Stimulated activated CD4-positive, alpha-beta T cell treated with anti-CD3 and anti-CD28 coated beads, TNF-alpha, amount 100 ng/mL, for 48 hours (primary cell): Measurements from ENCODE around the gene FBXL19.

ENCODE experiments used
- DNase-seq, 3 donors: peaks; one replicate each; pipeline ENCODE4 v3.0.0-alpha.2; 2020; ENCODE audit warnings: low read depth in 3 of 3

The FBXL19 gene

DNA sequence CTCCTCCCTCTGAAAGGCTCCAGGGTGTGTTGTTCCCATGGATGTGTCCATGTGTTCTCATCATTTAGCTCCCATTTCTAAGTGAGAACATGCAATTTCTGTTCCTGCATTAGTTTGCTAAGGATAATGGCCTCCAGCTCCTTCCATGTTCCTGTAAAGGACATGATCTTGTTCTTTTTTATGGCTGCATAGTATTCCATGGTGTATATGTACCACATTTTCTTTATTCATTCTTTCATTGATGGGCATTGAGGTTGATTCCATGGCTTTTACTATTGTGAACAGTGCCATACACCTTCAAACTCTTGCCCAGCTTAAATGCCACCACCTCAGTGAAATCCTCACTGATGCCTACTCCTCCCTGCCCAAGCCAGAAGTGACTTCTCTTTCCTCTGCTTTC is 21.0 kb downstream of the FBXL19 start:
- DNase-seq: no peak

DNA sequence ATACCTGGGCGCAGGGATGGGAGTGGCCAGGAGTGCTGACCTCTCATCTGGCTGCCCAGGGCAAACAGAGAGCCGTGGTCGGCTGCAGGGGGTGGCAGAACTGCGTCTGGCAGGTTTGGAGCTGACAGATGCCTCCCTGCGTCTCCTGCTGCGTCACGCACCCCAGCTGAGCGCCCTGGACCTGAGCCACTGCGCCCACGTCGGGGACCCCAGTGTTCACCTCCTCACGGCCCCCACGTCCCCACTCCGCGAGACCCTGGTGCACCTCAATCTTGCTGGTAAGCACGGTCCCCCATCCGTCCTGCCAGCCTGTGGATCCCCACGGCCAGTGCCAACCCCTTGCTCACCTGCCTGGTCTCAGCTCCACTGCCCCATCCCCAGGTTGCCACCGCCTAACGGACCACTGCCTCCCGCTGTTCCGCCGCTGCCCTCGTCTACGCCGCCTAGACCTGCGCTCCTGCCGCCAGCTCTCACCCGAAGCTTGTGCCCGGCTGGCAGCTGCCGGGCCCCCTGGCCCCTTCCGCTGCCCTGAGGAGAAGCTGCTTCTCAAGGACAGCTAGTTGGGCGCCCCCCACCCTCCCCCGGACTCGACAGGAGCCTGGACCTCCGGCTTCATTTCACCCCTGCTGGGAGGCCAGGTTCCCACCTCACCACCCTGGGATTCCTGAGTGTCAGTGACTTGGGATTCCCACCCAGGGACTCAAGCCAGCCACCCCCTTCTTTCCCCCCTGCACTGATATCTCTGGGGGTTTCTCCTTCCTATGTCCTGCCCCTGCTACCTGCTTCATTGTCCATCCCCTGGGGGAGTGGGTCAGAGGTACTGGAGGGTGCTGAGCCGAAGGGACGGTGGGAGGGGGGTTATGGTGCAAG is 23.5 kb downstream of the FBXL19 start:
- no peak for DNase-seq

DNA sequence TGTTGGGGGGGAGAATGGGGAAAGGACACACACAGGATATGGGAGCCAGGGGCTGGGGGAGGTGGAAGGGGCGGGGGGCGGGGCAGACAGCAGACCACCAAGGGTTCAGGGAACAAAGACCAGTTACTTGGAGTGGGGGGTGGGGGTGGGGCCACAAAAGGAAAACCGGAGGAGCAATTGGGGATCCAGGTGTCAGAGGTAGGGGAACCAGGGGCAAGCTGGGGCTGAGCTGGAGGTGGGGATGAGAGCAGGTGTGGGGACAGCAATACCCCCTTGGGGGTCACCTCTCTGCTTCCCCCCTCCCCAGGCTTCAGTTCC is 24.1 kb downstream of the FBXL19 start:
- DNase-seq: no peak

DNA sequence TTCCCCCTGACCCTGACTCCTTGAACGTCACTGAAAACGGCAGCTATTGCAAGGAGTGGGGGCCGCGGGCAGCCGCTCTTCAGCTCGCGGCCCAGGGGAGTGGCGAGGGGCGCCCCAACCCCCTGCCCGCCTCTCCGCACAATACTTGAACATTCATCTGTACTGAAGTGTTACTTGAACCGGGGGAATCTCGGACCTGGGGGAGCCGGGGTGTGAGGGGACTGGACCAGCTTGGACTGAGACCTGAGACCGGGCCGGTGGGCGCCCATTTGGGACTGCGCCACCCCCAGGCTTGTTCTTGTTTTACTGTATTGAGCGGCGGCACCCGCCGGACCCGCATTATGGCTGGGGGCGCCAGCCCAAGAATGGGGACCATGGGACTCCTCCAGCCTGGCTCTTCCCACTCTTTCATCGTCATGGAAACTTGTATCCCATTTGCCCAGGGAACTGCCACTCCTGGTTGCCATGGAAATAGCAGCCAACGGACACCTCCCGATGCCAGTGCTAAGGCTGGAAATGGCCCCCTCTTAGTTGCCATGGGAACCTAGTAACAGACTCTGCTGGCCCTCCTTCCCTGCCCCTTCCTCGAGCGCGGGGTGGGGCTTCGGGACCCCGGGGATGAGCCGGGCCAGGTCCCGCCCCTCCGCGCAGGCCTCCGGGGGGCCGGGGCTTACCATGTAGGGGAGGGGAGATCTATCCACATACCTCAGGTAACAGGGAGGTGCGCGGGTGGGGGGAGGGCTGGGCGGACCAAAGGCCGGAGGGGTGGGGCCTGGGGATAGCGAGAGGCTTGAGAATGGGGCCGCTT is 24.7 kb downstream of the FBXL19 start:
- DNase-seq: no peak

DNA sequence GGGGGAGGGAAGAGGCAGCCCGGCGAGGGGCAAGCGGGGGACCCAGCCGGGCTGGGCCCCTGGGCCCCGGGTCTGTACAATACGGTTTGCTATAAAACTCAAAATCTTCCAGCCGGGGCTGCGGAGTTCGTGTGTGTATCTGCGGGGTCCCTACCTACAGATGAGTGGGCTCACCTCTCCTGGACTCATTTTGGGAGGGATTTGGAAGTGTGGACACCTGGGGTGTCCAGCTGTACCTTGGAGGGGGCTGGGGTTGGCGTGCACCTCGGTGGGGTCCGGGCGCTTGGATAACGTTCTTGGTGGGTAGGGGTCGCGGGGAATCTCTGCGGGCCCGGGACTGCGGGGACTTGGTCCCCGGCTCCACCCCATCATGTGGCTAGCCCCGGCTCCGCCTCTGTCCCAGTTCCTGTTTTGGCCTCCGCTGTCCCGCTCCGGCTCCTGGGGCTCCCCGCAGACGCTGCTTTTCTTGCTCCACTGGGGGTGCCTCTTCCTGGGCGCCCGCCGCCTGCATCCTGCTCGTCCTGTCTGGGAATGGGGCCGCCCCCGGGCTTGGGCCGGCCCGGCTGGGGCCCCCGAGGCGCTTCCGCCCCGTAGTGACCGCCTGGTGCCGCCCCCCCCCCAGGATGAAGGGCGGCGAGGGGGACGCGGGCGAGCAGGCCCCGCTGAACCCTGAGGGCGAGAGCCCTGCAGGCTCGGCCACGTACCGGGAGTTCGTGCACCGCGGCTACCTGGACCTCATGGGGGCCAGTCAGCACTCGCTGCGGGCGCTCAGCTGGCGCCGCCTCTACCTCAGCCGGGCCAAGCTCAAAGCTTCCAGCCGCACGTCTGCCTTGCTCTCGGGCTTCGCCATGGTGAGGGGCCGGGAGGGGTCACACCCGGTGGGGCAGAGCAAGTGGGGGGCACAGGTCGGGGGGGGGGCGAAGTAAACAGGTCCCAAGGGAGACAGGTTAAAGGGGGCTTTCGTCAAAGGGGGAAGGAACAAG is 25.6 kb downstream of the FBXL19 start, which contains the start of gene ORAI3:
Gene ORAI3, plus strand, starts transcription at position 402 of the 983 bp plus-strand sequence. Its CDS starts 222 bp downstream, at position 624.
- DNase-seq: no peak

DNA sequence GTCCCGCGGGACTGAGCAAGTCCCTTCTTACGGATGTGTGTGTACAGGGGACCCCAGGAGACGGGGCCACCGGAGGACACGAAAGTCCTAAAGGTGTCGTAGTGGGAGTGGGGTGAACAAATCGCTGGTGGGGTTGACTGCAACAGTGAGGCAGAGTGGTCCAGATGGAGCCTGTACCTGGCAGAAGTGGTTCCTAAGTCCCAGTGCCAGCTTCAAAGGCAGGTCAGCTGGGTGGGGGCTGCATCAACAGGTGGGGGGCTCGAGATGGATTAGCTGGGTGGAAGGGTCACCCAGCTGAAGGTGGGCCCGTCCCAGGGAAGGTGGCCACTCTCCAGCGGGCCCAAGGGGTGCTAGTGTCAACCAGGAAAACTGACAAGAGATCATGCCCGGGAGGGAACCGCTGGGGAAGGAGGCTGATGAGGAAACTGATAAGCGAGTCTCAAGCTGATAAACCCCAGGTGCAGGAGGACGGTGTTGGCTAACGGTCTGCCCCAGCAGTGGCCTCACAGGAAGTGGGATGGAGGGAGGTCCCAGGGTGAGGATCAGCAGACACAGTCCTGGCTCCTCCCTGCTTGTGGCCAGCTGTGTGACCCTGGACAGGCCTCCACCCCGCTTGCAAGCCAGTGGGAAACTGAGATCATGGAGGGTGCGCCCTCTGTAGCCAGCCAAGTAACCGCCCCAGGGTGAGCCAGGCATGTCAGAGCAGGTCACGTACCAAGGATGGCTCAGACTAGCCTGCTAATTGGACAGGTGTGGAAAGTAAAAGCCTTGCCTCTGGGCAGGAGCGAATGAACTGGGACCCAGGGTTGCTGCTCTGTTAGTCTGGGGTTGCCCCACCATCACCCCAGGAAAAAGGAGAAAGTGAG is 26.5 kb downstream of the FBXL19 start:
- no peak for DNase-seq

DNA sequence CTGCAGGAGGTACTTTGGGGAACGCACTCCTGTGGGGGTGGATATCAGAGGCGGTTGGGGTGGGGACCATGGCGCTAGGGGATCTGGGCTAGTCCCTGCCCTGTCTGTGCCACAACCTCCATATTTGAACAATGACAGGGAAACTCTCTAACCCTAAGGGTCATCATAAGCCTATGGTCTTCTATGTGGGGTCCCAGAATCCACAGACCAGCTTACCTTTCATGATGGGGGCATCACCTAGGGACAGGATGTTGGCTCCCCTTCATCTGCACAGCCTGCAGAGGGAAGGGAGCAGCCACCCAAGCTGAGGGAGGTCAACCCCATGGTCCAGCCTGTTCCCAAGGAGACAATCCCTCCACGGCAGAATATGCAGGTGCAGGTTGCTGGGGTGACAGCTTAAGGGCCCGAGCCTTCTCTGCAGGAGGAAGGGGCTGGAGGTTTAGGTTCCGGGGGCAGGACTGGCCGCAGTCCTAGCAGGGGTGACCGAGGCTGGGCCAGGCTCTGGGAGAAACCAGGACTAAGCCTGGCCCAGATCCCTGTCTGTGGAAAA is 27.2 kb downstream of the FBXL19 start:
- no peak for DNase-seq

DNA sequence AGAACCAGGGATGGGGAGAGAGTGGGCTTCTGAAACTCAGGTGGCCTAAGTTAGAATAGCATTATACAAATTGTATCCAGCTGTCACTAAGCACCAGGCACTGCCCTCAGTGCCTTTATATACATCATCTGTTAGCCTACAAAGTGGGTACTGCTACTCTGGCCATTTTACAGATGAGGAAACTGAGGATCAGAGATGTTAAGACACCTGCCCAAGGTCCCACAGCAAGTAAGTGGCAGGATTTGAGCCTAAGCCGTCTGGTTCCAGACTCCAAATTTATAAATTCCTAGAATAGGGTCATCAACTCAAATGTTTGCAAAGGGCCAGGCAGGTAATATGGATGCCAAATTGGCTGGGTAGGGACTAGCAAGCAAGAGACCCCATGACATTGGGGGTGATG is 27.8 kb downstream of the FBXL19 start:
- no peak for DNase-seq

DNA sequence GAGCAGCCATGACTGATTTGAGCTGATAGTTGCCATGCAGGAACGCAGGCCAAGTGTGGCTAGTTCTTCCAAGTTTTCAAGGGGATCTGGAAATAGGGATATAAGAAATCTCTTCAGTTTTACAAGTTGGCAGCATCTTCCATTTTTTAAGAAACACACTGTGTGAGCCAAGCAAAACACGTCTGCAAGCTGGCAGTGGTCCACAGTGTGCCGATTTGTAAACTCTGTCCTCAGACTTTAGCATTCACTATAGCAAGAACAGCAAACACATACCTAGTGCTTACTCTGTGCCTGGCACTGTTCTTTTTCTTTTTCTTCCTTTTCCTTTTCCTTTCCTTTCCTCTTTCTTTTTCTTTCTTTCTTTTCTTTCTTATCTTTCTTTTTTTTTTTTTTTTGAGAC is 28.4 kb downstream of the FBXL19 start:
- DNase-seq: no peak

DNA sequence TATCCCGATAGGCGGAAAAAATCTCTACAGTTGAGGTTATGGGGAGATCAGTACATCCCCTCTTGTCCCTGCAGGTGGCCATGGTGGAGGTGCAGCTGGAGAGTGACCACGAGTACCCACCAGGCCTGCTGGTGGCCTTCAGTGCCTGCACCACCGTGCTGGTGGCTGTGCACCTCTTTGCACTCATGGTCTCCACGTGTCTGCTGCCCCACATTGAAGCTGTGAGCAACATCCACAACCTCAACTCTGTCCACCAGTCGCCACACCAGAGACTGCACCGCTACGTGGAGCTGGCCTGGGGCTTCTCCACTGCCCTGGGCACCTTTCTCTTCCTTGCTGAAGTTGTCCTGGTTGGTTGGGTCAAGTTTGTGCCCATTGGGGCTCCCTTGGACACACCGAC is 29.7 kb downstream of the FBXL19 start:
- no peak for DNase-seq

DNA sequence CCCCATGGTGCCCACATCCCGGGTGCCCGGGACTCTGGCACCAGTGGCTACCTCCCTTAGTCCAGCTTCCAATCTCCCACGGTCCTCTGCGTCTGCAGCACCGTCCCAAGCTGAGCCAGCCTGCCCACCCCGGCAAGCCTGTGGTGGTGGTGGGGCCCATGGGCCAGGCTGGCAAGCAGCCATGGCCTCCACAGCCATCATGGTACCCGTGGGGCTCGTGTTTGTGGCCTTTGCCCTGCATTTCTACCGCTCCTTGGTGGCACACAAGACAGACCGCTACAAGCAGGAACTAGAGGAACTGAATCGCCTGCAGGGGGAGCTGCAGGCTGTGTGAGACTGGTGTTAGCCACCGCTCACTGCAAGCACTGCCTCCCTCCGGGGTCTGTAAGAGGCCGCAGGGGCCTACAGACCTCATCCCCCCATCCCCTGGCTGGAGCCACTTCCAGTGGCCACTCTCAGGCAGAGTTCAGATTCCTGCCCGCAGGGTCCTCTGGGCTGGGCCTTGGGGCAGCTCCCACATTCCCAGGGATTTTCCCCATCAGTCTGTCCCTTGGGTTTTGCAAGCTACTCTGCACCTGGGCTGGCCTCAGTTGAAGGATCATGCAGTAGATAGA is 30.2 kb downstream of the FBXL19 start:
- DNase-seq: peak; percentile 30 to 49 (median 46)

DNA sequence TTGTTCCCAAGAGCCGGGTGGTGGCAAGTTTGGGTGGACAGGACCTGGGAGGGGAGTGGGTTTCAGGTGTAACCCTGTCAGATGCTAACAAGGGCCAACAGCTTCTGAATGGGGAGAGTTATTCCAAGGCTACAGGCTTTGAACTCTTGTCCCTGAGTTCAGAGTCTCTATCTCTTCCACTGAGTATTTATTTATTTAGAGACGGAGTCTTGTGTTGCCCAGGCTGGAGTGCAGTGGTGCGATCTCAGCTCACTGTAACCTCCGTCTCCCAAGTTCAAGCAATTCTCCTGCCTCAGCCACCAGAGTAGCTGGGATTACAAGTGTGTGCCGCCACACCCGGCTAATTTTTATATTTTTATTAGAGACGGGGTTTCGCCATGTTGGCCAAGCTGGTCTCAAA is 31.6 kb downstream of the FBXL19 start:
- DNase-seq: no peak

DNA sequence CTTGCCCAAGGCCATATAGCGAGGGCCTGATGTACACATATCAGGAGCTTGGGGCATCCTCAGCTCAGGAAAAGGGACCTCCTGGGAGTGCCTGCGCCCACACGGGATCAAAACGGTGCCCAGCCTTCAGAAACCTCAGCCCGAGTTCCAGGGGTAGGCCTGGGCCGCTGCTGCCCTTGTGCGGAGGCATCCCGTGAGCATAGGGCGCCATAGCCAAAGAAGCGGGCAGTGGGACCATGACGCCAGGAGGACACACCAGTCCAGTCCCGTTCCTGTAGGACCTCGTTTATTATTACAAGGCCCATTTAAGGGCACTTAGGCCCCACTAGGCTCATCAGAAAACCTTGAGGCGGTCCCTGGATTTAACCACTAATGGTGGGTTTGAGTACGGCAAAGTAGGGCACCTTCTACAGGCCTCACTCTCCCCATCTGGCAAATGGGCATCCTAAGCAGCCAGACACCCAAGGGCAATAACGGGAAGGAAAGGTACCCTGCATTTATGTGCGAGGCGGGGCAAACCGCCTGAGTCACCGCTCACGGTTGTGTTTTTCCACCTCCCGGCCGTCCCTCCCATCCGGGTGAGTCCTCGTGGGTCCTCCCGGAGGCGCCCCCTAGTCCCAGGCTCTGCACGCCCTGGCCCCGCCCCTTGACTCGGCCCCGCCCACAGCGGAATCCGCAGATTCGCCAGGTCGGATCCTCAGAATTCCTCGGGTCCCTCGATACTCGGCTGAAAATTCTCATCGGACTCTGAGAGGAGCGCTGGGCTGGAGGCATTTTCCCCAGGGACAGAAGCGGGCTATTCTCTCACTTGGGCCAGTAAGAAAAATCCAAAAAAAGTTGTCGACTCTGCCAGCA is 33.5 kb downstream of the FBXL19 start:
- DNase-seq: peak; percentile 88 to 93 (median 90)

DNA sequence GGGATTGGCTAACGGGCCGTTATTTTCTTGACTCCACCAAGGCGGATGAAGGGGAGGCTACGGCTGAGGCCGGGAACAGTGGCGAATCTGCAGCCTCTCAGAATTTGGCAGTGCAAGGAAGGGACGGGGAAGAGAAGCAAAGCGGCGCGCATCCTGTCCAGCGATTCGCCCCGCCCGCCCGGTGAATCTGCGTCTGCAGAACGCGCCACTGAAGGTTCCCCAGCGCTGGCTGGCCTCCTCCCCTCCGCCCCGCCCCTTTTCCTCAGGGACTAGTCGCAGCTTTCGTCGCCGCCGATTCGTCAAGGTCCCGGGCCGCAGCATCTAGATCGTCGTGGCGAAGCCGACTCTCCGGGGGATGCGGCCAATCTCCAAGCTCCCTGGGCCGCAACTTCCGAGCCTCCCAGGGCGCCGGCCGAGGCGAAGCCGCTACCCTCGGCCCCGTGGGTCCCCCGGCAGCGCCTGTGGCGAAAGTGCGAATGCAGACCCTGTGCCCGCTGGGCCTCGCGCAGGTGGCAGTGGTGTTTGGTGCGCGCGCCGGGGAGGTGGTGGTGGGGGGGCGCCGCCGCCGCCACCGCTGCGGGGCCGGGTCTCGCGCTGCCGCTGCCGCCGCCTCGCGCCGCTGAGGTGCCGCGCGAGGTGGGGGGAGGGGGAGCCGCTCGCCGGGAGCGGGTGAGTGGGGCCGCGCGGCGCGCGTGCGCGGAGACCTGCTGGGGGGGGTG is 34.2 kb downstream of the FBXL19 start, which contains the start of gene SETD1A:
Gene SETD1A, plus strand, starts transcription at position 299 of the 719 bp plus-strand sequence. CDS start 978 bp downstream, outside the sequence.
- DNase-seq: peak; percentile 93 to 99 (median 96)

DNA sequence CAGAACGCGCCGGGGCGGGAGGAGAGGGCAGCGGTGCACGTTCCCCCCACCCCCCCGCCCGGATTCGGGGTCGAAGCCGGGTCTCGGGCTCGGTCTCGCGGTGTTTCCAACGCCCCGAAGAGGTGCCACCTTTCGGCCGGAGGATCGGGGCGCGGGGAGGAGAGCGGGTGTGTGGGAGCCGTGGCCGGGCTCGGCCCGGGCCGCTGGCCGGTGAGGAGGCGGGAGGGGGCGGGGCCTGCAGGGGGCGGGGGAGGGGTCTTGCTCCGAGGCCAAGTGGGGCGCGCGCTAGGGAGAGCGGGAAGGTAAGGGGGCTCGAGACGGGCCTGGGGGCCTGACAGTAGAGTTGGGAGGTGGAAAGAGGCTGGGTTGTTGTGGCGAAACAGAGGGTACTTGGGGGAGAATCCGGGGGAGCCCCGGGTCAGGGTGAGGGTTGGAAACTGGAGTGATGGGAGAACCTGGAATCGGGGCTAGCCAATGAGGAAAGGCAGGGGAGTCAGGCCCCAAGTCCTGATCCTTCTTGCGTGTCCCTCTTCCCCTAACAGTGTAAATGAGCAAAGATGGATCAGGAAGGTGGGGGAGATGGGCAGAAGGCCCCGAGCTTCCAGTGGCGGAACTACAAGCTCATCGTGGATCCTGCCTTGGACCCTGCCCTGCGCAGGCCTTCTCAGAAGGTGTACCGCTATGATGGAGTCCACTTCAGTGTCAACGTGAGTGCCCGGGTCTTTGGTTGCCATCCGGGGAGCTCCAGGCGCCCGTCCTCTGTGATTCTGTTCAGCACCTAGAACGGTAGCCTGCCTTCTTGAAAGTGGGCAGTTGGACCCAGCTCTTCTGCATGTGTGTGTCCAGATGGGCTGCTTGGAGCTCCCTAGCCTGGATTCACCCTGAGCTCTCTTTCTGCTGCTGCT is 35.1 kb downstream of the FBXL19 start:
- DNase-seq: peak in 1 of 3 donors; percentile 34

DNA sequence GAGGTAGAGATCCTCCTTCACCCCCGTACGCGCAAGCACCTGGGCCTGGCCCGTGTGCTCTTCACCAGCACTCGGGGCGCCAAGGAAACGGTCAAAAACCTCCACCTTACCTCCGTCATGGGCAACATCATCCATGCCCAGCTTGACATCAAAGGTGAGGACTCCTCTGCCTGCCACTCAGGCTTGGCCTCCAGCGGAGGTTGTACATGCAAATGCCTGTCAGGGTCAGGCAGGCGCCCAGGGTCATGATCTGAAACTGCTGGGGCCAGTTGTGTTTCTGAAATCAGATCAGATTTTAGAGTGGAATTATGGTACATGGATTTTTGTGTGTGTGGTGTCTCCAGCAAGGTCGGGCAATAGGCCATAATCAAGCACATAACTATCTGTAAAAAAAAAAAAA is 38.0 kb downstream of the FBXL19 start:
- DNase-seq: no peak

DNA sequence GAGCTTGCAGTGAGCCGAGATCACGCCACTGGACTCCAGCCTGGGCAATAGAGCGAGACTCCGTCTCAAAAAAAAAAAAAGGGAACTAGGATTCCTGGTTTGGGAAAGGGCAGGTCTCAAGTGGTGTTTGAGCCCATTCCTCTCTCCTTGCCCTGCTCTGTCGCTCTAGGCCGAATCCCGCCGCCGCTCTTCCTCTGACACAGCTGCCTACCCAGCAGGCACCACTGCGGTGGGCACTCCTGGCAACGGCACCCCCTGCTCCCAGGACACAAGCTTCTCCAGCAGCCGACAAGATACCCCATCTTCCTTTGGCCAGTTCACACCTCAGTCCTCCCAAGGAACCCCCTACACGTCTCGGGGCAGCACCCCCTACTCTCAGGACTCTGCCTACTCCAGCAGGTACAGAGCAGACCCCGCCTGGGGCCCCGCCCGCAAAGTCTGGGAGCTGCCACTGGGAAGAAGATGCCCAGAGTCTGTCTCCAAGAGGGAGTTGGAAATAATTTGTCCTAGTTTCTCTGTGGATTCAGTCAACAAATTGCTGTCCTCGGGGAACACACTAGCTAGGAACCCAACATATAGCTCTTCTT is 40.6 kb downstream of the FBXL19 start:
- DNase-seq: no peak
